GM12878 (cell line): ENCODE results near the gene KAZN. TPM values are rescaled to one million over a fixed set of nuclear protein-coding genes. Genes with fewer than 3 reads are reported as not detected.

Experiments used
- ATAC-seq: fragments of 200-7000 bp; cut with Tn5 transposase; 3 replicates; pipeline ENCODE4 v1.9.1; 2020; ENCODE audit warnings: mild to moderate bottlenecking, moderate library complexity
- BruUV-seq: library from RNA; stranded (reverse); fragments of 400-500 nt; replicated peaks from 2 replicates; lab custom pipeline; 2021; lab: Mats Ljungman, UMichigan
- CTCF ChIA-PET: fragments of 300-600 bp; sonication (Branson Sonifier 250); formaldehyde crosslinking; extraction: SDS; loops from one replicate; lab custom pipeline; 2021; ENCODE audit warnings: inconsistent platforms; lab: Yijun Ruan, JAX
- POLR2A ChIA-PET: fragments of 350-600 bp; formaldehyde crosslinking; extraction: SDS; loops from one replicate; lab custom pipeline; 2021; ENCODE audit warnings: inconsistent platforms; lab: Charles Lee
- RAD21 ChIA-PET: fragments of 300-600 bp; sonication (Branson Sonifier 250); formaldehyde crosslinking; loops from one replicate; lab custom pipeline; 2023; ENCODE audit warnings: antibody characterized with exemption; ENCODE audit not compliant: unreplicated experiment; lab: Charles Lee
- SMC1A ChIA-PET: fragments of 300-600 bp; sonication (Branson Sonifier 250); formaldehyde crosslinking; loops from one replicate; lab custom pipeline; 2023; ENCODE audit not compliant: unreplicated experiment, uncharacterized antibody; lab: Charles Lee
- DNase-seq: peaks from one replicate; pipeline ENCODE4 v3.0.0-alpha.2; 2011; ENCODE audit warnings: low read depth, low spot score
- FAIRE-seq: peaks from 3 replicates; lab custom pipeline; 2011; peaks lifted over from hg19 to GRCh38; lab: Jason Lieb, UNC
- H2AFZ ChIP-seq: 2 replicates; pipeline ENCODE4 v1.6.0; 2011; ENCODE audit warnings: low read depth, low read length, control low read depth; ENCODE audit not compliant: control insufficient read depth
- H3K27ac ChIP-seq: 2 replicates; pipeline ENCODE4 v1.5.1; 2011; ENCODE audit warnings: control low read depth; ENCODE audit not compliant: control insufficient read depth, insufficient read depth
- H3K27me3 ChIP-seq, 2 experiments: replicated peaks in 1 of 2; 2 replicates each; pipeline versions ENCODE4 v1.6.0 to v1.6.1; 2011; ENCODE audit warnings: low read length in 1 of 2; ENCODE audit not compliant: control insufficient read depth in 2 of 2, insufficient read depth in 2 of 2
- H3K36me3 ChIP-seq, 2 experiments: 2 replicates each; pipeline ENCODE4 v1.5.1; 2011; ENCODE audit warnings: low read length in 1 of 2; ENCODE audit not compliant: control insufficient read depth in 2 of 2, insufficient read depth in 2 of 2
- H3K4me1 ChIP-seq: 2 replicates; pipeline ENCODE4 v1.6.1; 2011; ENCODE audit warnings: mild to moderate bottlenecking, low read length, moderate library complexity, mixed read lengths; ENCODE audit not compliant: control insufficient read depth, insufficient read depth
- H3K4me2 ChIP-seq: 2 replicates; pipeline ENCODE4 v1.6.0; 2011; ENCODE audit warnings: control low read depth; ENCODE audit not compliant: control insufficient read depth, insufficient read depth
- H3K4me3 ChIP-seq: fragments of 200-600 bp; sonication (generic); 2 replicates; pipeline ENCODE4 v1.5.1; 2016
- H3K79me2 ChIP-seq: 2 replicates; pipeline ENCODE4 v1.6.0; 2011; ENCODE audit warnings: low read length; ENCODE audit not compliant: control insufficient read depth, insufficient read depth
- H3K9ac ChIP-seq: 2 replicates; pipeline ENCODE4 v1.8.0; 2011; ENCODE audit warnings: low read length, control low read depth, mixed read lengths; ENCODE audit not compliant: control insufficient read depth, insufficient read depth
- H3K9me3 ChIP-seq: replicated peaks from 3 replicates; pipeline ENCODE4 v1.5.1; 2011; ENCODE audit warnings: mild to moderate bottlenecking, low read length; ENCODE audit not compliant: control insufficient read depth, insufficient read depth
- H4K20me1 ChIP-seq: 2 replicates; pipeline ENCODE4 v1.6.0; 2011; ENCODE audit not compliant: control insufficient read depth, insufficient read depth
- ATF7 ChIP-seq: fragments of 450-650 bp; IDR thresholded peaks from 2 replicates; pipeline ENCODE4 v1.6.1; 2016; ENCODE audit warnings: low read depth, mild to moderate bottlenecking
- BHLHE40 ChIP-seq, 2 experiments: fragments of 450-650 bp in 1 of 2; IDR thresholded peaks; 2 replicates each; pipeline ENCODE4 v1.6.1; 2011 to 2017; ENCODE audit warnings: low read depth in 2 of 2, borderline replicate concordance in 1 of 2, improper control_type of control experiment in 1 of 2, low read length in 1 of 2, mild to moderate bottlenecking in 1 of 2
- HDAC2 ChIP-seq: fragments of 200-600 bp; sonication (generic); IDR thresholded peaks from 2 replicates; pipeline ENCODE4 v1.6.1; 2017
- SUZ12 ChIP-seq: fragments of 200-600 bp; sonication (generic); IDR thresholded peaks from one replicate; pipeline ENCODE4 v1.6.1; 2018; ENCODE audit warnings: antibody characterized with exemption, mild to moderate bottlenecking; ENCODE audit not compliant: unreplicated experiment
- ZBTB11 ChIP-seq: fragments of 450-650 bp; formaldehyde crosslinking; IDR thresholded peaks from 2 replicates; pipeline ENCODE4 v1.5.0; 2022; ENCODE audit warnings: mild to moderate bottlenecking, missing genetic modification characterization
- ZNF384 ChIP-seq: IDR thresholded peaks from 2 replicates; pipeline ENCODE4 v1.6.1; 2012; ENCODE audit warnings: low read depth, mild to moderate bottlenecking, low read length, improper control_type of control experiment, borderline replicate concordance
- ZSCAN29 ChIP-seq: fragments of 450-650 bp; IDR thresholded peaks from 2 replicates; pipeline ENCODE4 v1.6.1; 2017; ENCODE audit warnings: mild to moderate bottlenecking, moderate library complexity
- WGBS: methylation state at CpG from one replicate; pipeline ENCODE4 v1.1.6; 2016; ENCODE audit warnings: low lambda C conversion rate; ENCODE audit not compliant: insufficient replicate concordance, insufficient coverage; ENCODE audit errors: missing lambda C conversion rate; 5-methylcytosine and 5-hydroxymethylcytosine counted together
- in situ Hi-C: fragments of 300-500 bp; cut with MboI; formaldehyde crosslinking; loops from 9 replicates; pipeline ENCODE4 v1.14.3; 2018; ENCODE audit warnings: mixed read lengths
- intact Hi-C: fragments of 100-400 bp; cut with micrococcal nuclease; formaldehyde crosslinking; loops from one replicate; pipeline ENCODE4 v1.14.2; 2022; ENCODE audit not compliant: unreplicated experiment
- polyA plus RNA-seq, 11 experiments: library from polyadenylated mRNA; depleted of rRNA in 4 of 11; unstranded in 6 of 11; stranded (reverse) in 5 of 11; fragments of >200 nt; fragmentation: Nextera tagmentation in 4 of 11; fragmentation: Illumina TruSeq in 1 of 11; extraction: Ambion mirVana in 4 of 11; extraction: Trizol in 1 of 11; gene quantifications; 1 replicate in 1 of 11; 2 replicates in 10 of 11; pipeline versions ENCODE4 v1.2.1 to v1.2.3, GENCODE V29; 2011 to 2016; ENCODE audit warnings: inconsistent platforms in 2 of 11, missing spikeins in 2 of 11, low read depth in 1 of 11
- total RNA-seq, 4 experiments: library from RNA; depleted of rRNA in 3 of 4; stranded (reverse); fragments of >200 nt in 3 of 4; fragmentation: Illumina TruSeq in 1 of 4; extraction: Trizol in 1 of 4; gene quantifications; 2 replicates each; pipeline versions ENCODE4 v1.2.1 to v1.2.3, GENCODE V29; 2013 to 2021
- TF ChIP-seq, protein P1 (sequence below), 3 experiments: IDR thresholded peaks in 2 of 3; conservative IDR thresholded peaks in 1 of 3; 2 replicates each; pipeline ENCODE4 v1.5.1; 2011; ENCODE audit warnings: low read depth in 3 of 3, low read length in 3 of 3, mild to moderate bottlenecking in 3 of 3, control low read depth in 2 of 3, moderate library complexity in 2 of 3, inconsistent platforms in 1 of 3, mixed read lengths in 1 of 3; ENCODE audit not compliant: control insufficient read depth in 2 of 3, insufficient read depth in 1 of 3; ENCODE audit errors: extremely low read depth in 1 of 3
- TF ChIP-seq, protein P2 (sequence below): fragments of 450-650 bp; IDR thresholded peaks from 2 replicates; pipeline ENCODE4 v1.6.1; 2018; ENCODE audit warnings: borderline replicate concordance, mild to moderate bottlenecking; ENCODE audit not compliant: partially characterized antibody
- TF ChIP-seq, protein P3 (sequence below): fragments of 450-650 bp; IDR thresholded peaks from 2 replicates; pipeline ENCODE4 v1.6.1; 2014; ENCODE audit warnings: mild to moderate bottlenecking

Gene KAZN
- total and polyA plus RNA-seq, 10 of the 15 experiments (the other 5 are each of a cell fraction or from before 2014, with no cell fraction given), result 0.72 to 4.0 (median 1.2) TPM

DNA sequence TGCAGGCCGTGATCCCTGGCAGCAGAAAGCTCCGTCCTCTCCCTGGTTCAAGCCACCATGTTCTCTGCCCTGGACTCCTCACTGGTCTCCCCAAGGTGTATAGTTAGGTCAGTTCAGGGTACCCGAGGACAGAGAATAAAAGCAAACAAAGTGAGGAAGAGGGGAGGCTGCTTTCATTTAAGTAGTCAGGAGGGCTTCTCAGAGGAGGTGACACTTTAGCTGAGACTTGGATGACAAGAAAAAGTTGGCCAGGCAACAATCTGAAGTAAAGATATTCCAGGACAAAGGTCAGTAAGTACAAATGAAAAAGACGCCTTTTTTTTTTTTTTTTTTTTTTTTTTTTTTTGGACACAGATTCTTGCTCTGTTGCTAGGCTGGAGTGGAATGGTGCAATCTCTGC, 297.2 kb downstream of the KAZN start:
- no peak overlapping the region for H3K4me2 ChIP-seq
- CTCF ChIA-PET, result no interaction called here
- TF ChIP-seq, protein P1, sequence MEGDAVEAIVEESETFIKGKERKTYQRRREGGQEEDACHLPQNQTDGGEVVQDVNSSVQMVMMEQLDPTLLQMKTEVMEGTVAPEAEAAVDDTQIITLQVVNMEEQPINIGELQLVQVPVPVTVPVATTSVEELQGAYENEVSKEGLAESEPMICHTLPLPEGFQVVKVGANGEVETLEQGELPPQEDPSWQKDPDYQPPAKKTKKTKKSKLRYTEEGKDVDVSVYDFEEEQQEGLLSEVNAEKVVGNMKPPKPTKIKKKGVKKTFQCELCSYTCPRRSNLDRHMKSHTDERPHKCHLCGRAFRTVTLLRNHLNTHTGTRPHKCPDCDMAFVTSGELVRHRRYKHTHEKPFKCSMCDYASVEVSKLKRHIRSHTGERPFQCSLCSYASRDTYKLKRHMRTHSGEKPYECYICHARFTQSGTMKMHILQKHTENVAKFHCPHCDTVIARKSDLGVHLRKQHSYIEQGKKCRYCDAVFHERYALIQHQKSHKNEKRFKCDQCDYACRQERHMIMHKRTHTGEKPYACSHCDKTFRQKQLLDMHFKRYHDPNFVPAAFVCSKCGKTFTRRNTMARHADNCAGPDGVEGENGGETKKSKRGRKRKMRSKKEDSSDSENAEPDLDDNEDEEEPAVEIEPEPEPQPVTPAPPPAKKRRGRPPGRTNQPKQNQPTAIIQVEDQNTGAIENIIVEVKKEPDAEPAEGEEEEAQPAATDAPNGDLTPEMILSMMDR (IDR thresholded peaks at IDR 0.05 in 2 of 3, conservative IDR thresholded peaks at IDR 0.05 in 1 of 3; ENCODE audit: control insufficient read depth in 2 of 3, extremely low read depth in 1 of 3, insufficient read depth in 1 of 3, low read depth in 3 of 3, low read length in 3 of 3), result no peak
- TF ChIP-seq ZBTB11 (CRISPR knock-in tag) (no peak), BHLHE40 (IDR thresholded peaks at IDR 0.05; ENCODE audit: borderline replicate concordance in 1 of 2, low read depth in 2 of 2, low read length in 1 of 2) (no peak), SUZ12 (no peak), ZSCAN29 (no peak), HDAC2 (no peak), ZNF384 (no peak), ATF7 (no peak)
- TF ChIP-seq, protein P2, sequence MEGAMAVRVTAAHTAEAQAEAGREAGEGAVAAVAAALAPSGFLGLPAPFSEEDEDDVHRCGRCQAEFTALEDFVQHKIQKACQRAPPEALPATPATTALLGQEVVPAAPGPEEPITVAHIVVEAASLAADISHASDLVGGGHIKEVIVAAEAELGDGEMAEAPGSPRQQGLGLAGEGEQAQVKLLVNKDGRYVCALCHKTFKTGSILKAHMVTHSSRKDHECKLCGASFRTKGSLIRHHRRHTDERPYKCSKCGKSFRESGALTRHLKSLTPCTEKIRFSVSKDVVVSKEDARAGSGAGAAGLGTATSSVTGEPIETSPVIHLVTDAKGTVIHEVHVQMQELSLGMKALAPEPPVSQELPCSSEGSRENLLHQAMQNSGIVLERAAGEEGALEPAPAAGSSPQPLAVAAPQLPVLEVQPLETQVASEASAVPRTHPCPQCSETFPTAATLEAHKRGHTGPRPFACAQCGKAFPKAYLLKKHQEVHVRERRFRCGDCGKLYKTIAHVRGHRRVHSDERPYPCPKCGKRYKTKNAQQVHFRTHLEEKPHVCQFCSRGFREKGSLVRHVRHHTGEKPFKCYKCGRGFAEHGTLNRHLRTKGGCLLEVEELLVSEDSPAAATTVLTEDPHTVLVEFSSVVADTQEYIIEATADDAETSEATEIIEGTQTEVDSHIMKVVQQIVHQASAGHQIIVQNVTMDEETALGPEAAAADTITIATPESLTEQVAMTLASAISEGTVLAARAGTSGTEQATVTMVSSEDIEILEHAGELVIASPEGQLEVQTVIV, result no peak
- TF ChIP-seq, protein P3, sequence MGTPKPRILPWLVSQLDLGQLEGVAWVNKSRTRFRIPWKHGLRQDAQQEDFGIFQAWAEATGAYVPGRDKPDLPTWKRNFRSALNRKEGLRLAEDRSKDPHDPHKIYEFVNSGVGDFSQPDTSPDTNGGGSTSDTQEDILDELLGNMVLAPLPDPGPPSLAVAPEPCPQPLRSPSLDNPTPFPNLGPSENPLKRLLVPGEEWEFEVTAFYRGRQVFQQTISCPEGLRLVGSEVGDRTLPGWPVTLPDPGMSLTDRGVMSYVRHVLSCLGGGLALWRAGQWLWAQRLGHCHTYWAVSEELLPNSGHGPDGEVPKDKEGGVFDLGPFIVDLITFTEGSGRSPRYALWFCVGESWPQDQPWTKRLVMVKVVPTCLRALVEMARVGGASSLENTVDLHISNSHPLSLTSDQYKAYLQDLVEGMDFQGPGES, result no peak

More for the DNA sequence above, 297.2 kb downstream of the KAZN start:
- 17% methylated on average over 4 of the region's 4 CpGs for WGBS
- H3K27me3 ChIP-seq, result no peaks in the 10 kb centered on the region; a peak in 1 of 4 replicates
- H3K9me3 ChIP-seq, result no peaks in the 10 kb centered on the region; the same call in 2 of the 3 replicates
- no peaks in the 10 kb centered on the region for H3K4me1 ChIP-seq
- in situ Hi-C loops (no loop called here), intact Hi-C loops (no loop called here)
- H3K36me3 ChIP-seq, result no peaks in the 10 kb centered on the region
- RAD21 ChIA-PET, result no interaction called here
- DNase-seq (no peak), ATAC-seq (no peak), FAIRE-seq (no peak)
- H2AFZ ChIP-seq, result no peak overlapping the region
- H3K9ac ChIP-seq, result no peak overlapping the region
- no peak overlapping the region for H3K27ac ChIP-seq
- no peaks in the 10 kb centered on the region for H4K20me1 ChIP-seq
- BruUV-seq, result no TSS peak
- H3K4me3 ChIP-seq, result no peak overlapping the region
- no peaks in the 10 kb centered on the region for H3K79me2 ChIP-seq
- SMC1A ChIA-PET, result no interaction called here
- POLR2A ChIA-PET, result interaction anchor here (0.7 kb wide), 1 partner anchor 46 kb away, joined by 3 read pairs; no protein-coding TSS in a partner anchor
